ENCODE measurements around the gene SCNN1A. TPM values are rescaled to one million over a fixed set of nuclear protein-coding genes. Genes with fewer than 3 reads are reported as not detected.

The SCNN1A gene
- total and polyA plus RNA-seq, 4 donors, result 0.61 to 2.4 (median 1.5) TPM

GRCh38 chr12:6367065-6367968 lies 8.0 kb downstream of the SCNN1A start:
- ATAC-seq (ENCODE audit: low FRiP score), result no peak
- H3K9me3 ChIP-seq (ENCODE audit: control insufficient read depth, low read length), result no peaks in the 10 kb centered on the region
- 60 to 61% methylated on average over 11 of the region's 11 CpGs for WGBS, 2 donors

DNA sequence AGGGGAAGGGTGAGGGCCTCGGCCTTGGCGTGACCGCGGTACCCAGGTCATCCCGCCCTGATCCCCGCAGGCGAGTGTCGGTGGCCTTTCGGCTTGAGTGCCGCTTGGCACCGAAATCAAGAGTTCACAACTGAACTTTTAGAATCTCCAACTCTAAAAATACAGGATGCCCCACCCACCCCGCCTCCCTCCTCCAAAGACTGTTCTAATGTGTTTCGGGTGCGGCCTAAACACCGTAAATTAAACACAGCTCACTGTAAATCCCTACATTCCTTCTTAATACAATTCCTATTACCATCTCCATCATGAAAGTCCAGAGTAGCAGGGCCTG lies 11.4 kb downstream of the SCNN1A start:
- intact Hi-C loops (cut with DNase I), result no loop called here
- DNase-seq, result peak in 1 of 2 donors; percentile 79
- Histone ChIP-seq H3K36me3 (ENCODE audit: control insufficient read depth in 1 of 2, insufficient read depth in 2 of 2, low read length in 1 of 2) (no peaks in the 10 kb centered on the region), H3K27me3 (ENCODE audit: control insufficient read depth in 1 of 2, insufficient read depth in 2 of 2, low read length in 1 of 2) (no peaks in the 10 kb centered on the region), H3K4me3 (ENCODE audit: low read length in 2 of 2) (no peak overlapping the region), H3K9me3 (ENCODE audit: control insufficient read depth, low read length) (no peaks in the 10 kb centered on the region), H3K27ac (ENCODE audit: low read depth in 1 of 2, low read length in 2 of 2) (no peak overlapping the region), H3K4me1 (ENCODE audit: control insufficient read depth in 1 of 2, insufficient read depth in 2 of 2, low read length in 2 of 2) (no peaks in the 10 kb centered on the region)
- no peak for ATAC-seq (ENCODE audit: low FRiP score)
- 88 to 93% methylated on average over 15 of the region's 15 CpGs for WGBS, 2 donors

More at GRCh38 chr12:6367065-6367968, 8.0 kb downstream of the SCNN1A start:
- Histone ChIP-seq H3K4me1 (ENCODE audit: control insufficient read depth in 1 of 2, insufficient read depth in 2 of 2, low read length in 2 of 2) (no peaks in the 10 kb centered on the region), H3K4me3 (ENCODE audit: low read length in 2 of 2) (no peak overlapping the region), H3K27me3 (ENCODE audit: control insufficient read depth in 1 of 2, insufficient read depth in 2 of 2, low read length in 1 of 2) (no peaks in the 10 kb centered on the region), H3K27ac (ENCODE audit: low read depth in 1 of 2, low read length in 2 of 2) (no peak overlapping the region), H3K36me3 (ENCODE audit: control insufficient read depth in 1 of 2, insufficient read depth in 2 of 2, low read length in 1 of 2) (no peaks in the 10 kb centered on the region)
- intact Hi-C loops (cut with DNase I), result no loop called here
- DNase-seq, result peak; percentile 50 to 56

GRCh38 chr12:6363330-6364043 lies 11.9 kb downstream of the SCNN1A start:
- peak; percentile 83 to 90 for DNase-seq
- peak; percentile 93 for ATAC-seq (ENCODE audit: low FRiP score)
- H3K9me3 ChIP-seq (ENCODE audit: control insufficient read depth, low read length), result no peaks in the 10 kb centered on the region
- H3K27me3 ChIP-seq (ENCODE audit: control insufficient read depth in 1 of 2, insufficient read depth in 2 of 2, low read length in 1 of 2), result no peaks in the 10 kb centered on the region
- H3K4me3 ChIP-seq (ENCODE audit: low read length in 2 of 2), result peak overlapping the region; percentile 3 to 49
- no peak overlapping the region for H3K27ac ChIP-seq (ENCODE audit: low read depth in 1 of 2, low read length in 2 of 2)
- 19 to 24% methylated on average over 35 to 59 of the region's 59 CpGs for WGBS, 2 donors
- no peaks in the 10 kb centered on the region for H3K36me3 ChIP-seq (ENCODE audit: control insufficient read depth in 1 of 2, insufficient read depth in 2 of 2, low read length in 1 of 2)
- intact Hi-C loops (cut with DNase I), result no loop called here
- H3K4me1 ChIP-seq (ENCODE audit: control insufficient read depth in 1 of 2, insufficient read depth in 2 of 2, low read length in 2 of 2), result no peaks in the 10 kb centered on the region

GRCh38 chr12:6363010-6363329 lies 12.4 kb downstream of the SCNN1A start:
- no peak overlapping the region for H3K27ac ChIP-seq (ENCODE audit: low read depth in 1 of 2, low read length in 2 of 2)
- WGBS, 2 donors, result 19% methylated on average over 4 of the region's 4 CpGs
- intact Hi-C loops (cut with DNase I), result no loop called here
- peak overlapping the region in 1 of 2 donors; percentile 3 for H3K4me3 ChIP-seq (ENCODE audit: low read length in 2 of 2)
- DNase-seq, result no peak
- H3K4me1 ChIP-seq (ENCODE audit: control insufficient read depth in 1 of 2, insufficient read depth in 2 of 2, low read length in 2 of 2), result no peaks in the 10 kb centered on the region
- no peak for ATAC-seq (ENCODE audit: low FRiP score)
- no peaks in the 10 kb centered on the region for H3K36me3 ChIP-seq (ENCODE audit: control insufficient read depth in 1 of 2, insufficient read depth in 2 of 2, low read length in 1 of 2)
- H3K27me3 ChIP-seq (ENCODE audit: control insufficient read depth in 1 of 2, insufficient read depth in 2 of 2, low read length in 1 of 2), result no peaks in the 10 kb centered on the region
- H3K9me3 ChIP-seq (ENCODE audit: control insufficient read depth, low read length), result no peaks in the 10 kb centered on the region

- H3K9me3 ChIP-seq (ENCODE audit: control insufficient read depth, low read length), result no peaks in the 10 kb centered on the region
- H3K27ac ChIP-seq (ENCODE audit: low read depth in 1 of 2, low read length in 2 of 2), result no peak overlapping the region
- DNase-seq (peak; percentile 2 to 8), ATAC-seq (ENCODE audit: low FRiP score) (no peak)
- no peaks in the 10 kb centered on the region for H3K27me3 ChIP-seq (ENCODE audit: control insufficient read depth in 1 of 2, insufficient read depth in 2 of 2, low read length in 1 of 2)
- H3K36me3 ChIP-seq (ENCODE audit: control insufficient read depth in 1 of 2, insufficient read depth in 2 of 2, low read length in 1 of 2), result no peaks in the 10 kb centered on the region
- WGBS, 2 donors, result 59 to 74% methylated on average over 3 of the region's 3 CpGs
- no peaks in the 10 kb centered on the region for H3K4me1 ChIP-seq (ENCODE audit: control insufficient read depth in 1 of 2, insufficient read depth in 2 of 2, low read length in 2 of 2)
- intact Hi-C loops (cut with DNase I), result no loop called here
- no peak overlapping the region for H3K4me3 ChIP-seq (ENCODE audit: low read length in 2 of 2)
These were observed 13.0 kb downstream of the SCNN1A start for GRCh38 chr12:6362403-6362802.

GRCh38 chr12:6361834-6362233 lies 13.5 kb downstream of the SCNN1A start:
- Histone ChIP-seq H3K4me1 (ENCODE audit: control insufficient read depth in 1 of 2, insufficient read depth in 2 of 2, low read length in 2 of 2) (no peaks in the 10 kb centered on the region), H3K4me3 (ENCODE audit: low read length in 2 of 2) (no peak overlapping the region), H3K27me3 (ENCODE audit: control insufficient read depth in 1 of 2, insufficient read depth in 2 of 2, low read length in 1 of 2) (no peaks in the 10 kb centered on the region), H3K9me3 (ENCODE audit: control insufficient read depth, low read length) (no peaks in the 10 kb centered on the region), H3K27ac (ENCODE audit: low read depth in 1 of 2, low read length in 2 of 2) (no peak overlapping the region), H3K36me3 (ENCODE audit: control insufficient read depth in 1 of 2, insufficient read depth in 2 of 2, low read length in 1 of 2) (no peaks in the 10 kb centered on the region)
- WGBS, 2 donors, result 86 to 92% methylated on average over 14 of the region's 14 CpGs
- DNase-seq (peak; percentile 84), ATAC-seq (ENCODE audit: low FRiP score) (peak; percentile 13)
- intact Hi-C loops (cut with DNase I), result no loop called here

- Histone ChIP-seq H3K4me3 (ENCODE audit: low read length in 2 of 2) (no peak overlapping the region), H3K9me3 (ENCODE audit: control insufficient read depth, low read length) (no peaks in the 10 kb centered on the region), H3K36me3 (ENCODE audit: control insufficient read depth in 1 of 2, insufficient read depth in 2 of 2, low read length in 1 of 2) (no peaks in the 10 kb centered on the region), H3K4me1 (ENCODE audit: control insufficient read depth in 1 of 2, insufficient read depth in 2 of 2, low read length in 2 of 2) (no peaks in the 10 kb centered on the region), H3K27ac (ENCODE audit: low read depth in 1 of 2, low read length in 2 of 2) (no peak overlapping the region), H3K27me3 (ENCODE audit: control insufficient read depth in 1 of 2, insufficient read depth in 2 of 2, low read length in 1 of 2) (no peaks in the 10 kb centered on the region)
- 75 to 76% methylated on average over 11 of the region's 11 CpGs for whole genome bisulfite sequencing, 2 donors
- ATAC-seq (ENCODE audit: low FRiP score) (no peak), DNase-seq (no peak)
- intact Hi-C loops (cut with DNase I), result no loop called here
These were observed 14.5 kb downstream of the SCNN1A start for GRCh38 chr12:6360578-6361490.

DNA sequence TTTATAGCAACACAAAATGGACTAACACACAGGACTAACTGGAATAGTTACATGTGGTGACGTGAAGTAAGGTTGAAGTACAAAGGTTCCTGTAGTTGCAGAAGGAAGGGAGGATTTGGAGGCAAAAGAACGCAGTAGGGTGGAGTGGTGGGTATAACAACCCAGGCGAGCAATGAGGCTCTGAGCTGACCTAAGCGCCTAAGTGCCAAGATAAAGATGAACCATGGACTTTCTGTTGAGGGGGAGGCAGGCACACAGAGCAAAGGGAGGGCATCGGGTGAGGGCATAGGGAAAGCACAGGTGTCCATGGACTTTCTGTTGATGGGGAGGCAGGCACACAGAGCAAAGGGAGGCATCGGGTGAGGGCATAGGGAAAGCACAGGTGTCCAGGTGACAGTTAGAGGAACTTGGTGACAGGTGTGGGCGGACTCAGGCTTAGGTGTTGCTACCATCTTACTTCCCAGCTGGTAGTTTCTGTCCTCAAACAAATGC lies 15.2 kb downstream of the SCNN1A start:
- H3K4me1 ChIP-seq (ENCODE audit: control insufficient read depth in 1 of 2, insufficient read depth in 2 of 2, low read length in 2 of 2), result no peaks in the 10 kb centered on the region
- no peak overlapping the region for H3K4me3 ChIP-seq (ENCODE audit: low read length in 2 of 2)
- 88 to 91% methylated on average over 7 of the region's 7 CpGs for WGBS, 2 donors
- H3K27me3 ChIP-seq (ENCODE audit: control insufficient read depth in 1 of 2, insufficient read depth in 2 of 2, low read length in 1 of 2), result no peaks in the 10 kb centered on the region
- intact Hi-C loops (cut with DNase I), result no loop called here
- H3K27ac ChIP-seq (ENCODE audit: low read depth in 1 of 2, low read length in 2 of 2), result no peak overlapping the region
- no peak for ATAC-seq (ENCODE audit: low FRiP score)
- no peaks in the 10 kb centered on the region for H3K36me3 ChIP-seq (ENCODE audit: control insufficient read depth in 1 of 2, insufficient read depth in 2 of 2, low read length in 1 of 2)
- no peak for DNase-seq
- no peaks in the 10 kb centered on the region for H3K9me3 ChIP-seq (ENCODE audit: control insufficient read depth, low read length)
